ENCODE results near the gene UGP2.
A peak's percentile ranks its signal among the peaks of the same experiment; 100 is the strongest.

Gene UGP2

DNA sequence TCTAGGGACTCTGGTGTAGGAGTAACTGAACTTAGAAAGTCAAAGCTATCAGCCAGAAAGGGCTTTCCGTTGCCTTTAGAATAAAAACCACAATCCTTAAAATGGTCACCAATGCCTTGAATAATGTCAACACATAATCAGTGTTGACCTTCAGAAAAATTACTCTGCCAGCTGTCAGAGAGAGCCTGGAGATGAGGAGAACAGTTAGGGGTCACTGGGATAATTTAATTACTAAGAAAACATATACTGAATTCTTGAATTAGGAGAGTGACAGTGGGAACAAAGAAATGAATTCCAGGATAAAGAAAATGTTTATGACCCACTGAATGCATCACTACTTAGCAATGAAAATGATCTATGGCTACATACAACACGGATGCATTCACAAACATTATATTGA lies 23.4 kb upstream of the UGP2 start:
- H3K27me3 ChIP-seq (ENCODE audit: insufficient read depth, poor library complexity, severe bottlenecking), result no peaks in the 10 kb centered on the region
- TF ChIP-seq GABPA (IDR thresholded peaks at IDR 0.05; ENCODE audit: low read depth), result no peak
- no peak for TF ChIP-seq REST (IDR thresholded peaks at IDR 0.05; ENCODE audit: insufficient replicate concordance, low read depth)
- TF ChIP-seq SPI1 (IDR thresholded peaks at IDR 0.05; ENCODE audit: borderline replicate concordance, low read depth), result no peak
- TF ChIP-seq, protein P1, sequence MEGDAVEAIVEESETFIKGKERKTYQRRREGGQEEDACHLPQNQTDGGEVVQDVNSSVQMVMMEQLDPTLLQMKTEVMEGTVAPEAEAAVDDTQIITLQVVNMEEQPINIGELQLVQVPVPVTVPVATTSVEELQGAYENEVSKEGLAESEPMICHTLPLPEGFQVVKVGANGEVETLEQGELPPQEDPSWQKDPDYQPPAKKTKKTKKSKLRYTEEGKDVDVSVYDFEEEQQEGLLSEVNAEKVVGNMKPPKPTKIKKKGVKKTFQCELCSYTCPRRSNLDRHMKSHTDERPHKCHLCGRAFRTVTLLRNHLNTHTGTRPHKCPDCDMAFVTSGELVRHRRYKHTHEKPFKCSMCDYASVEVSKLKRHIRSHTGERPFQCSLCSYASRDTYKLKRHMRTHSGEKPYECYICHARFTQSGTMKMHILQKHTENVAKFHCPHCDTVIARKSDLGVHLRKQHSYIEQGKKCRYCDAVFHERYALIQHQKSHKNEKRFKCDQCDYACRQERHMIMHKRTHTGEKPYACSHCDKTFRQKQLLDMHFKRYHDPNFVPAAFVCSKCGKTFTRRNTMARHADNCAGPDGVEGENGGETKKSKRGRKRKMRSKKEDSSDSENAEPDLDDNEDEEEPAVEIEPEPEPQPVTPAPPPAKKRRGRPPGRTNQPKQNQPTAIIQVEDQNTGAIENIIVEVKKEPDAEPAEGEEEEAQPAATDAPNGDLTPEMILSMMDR (IDR thresholded peaks at IDR 0.05; ENCODE audit: insufficient read depth, low read length), result no peak
- no peak for TF ChIP-seq POLR2AphosphoS5 (IDR thresholded peaks at IDR 0.05; ENCODE audit: low read depth)

DNA sequence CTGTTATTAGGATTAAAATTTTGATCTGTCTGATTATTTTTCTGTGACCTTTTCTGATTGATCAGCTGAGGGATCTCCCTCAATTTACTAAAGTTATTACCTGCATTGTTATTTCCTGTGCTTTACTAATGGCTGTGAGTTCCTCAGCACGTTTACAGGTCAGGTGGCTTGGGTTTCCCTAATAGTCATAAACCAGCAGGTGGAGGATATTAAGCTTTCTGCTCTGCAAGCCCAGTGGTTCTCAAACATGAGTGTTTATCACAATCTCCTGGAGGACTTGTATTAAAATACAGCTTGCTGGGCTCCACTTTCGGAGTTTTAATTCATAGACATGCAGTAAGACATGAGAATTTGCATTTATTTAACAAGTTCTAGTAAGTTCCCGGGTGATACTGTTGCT lies 22.4 kb upstream of the UGP2 start:
- H3K27me3 ChIP-seq (ENCODE audit: insufficient read depth, poor library complexity, severe bottlenecking), result no peaks in the 10 kb centered on the region
- DNase-seq (ENCODE audit: low read depth in 1 of 2, low spot score in 1 of 2), result no peak
- TF ChIP-seq, protein P1 (IDR thresholded peaks at IDR 0.05; ENCODE audit: insufficient read depth, low read length), result no peak
- TF ChIP-seq REST (IDR thresholded peaks at IDR 0.05; ENCODE audit: insufficient replicate concordance, low read depth) (no peak), POLR2AphosphoS5 (IDR thresholded peaks at IDR 0.05; ENCODE audit: low read depth) (no peak), SPI1 (IDR thresholded peaks at IDR 0.05; ENCODE audit: borderline replicate concordance, low read depth) (no peak), GABPA (IDR thresholded peaks at IDR 0.05; ENCODE audit: low read depth) (no peak)
- peak overlapping the region; percentile 66 for H3K27ac ChIP-seq (replicated peaks)
- H3K4me3 ChIP-seq (replicated peaks; ENCODE audit: insufficient read depth, low read length), result no peak overlapping the region

More for the DNA sequence above, 23.4 kb upstream of the UGP2 start:
- no peak for DNase-seq (ENCODE audit: low read depth in 1 of 2, low spot score in 1 of 2)
- no peak overlapping the region for H3K4me3 ChIP-seq (replicated peaks; ENCODE audit: insufficient read depth, low read length)
- no peak overlapping the region for H3K27ac ChIP-seq (replicated peaks)

- H3K27ac ChIP-seq (replicated peaks), result peak overlapping the region; percentile 66
- H3K27me3 ChIP-seq (ENCODE audit: insufficient read depth, poor library complexity, severe bottlenecking), result no peaks in the 10 kb centered on the region
- no peak overlapping the region for H3K4me3 ChIP-seq (replicated peaks; ENCODE audit: insufficient read depth, low read length)
- DNase-seq (ENCODE audit: low read depth in 1 of 2, low spot score in 1 of 2), result peak in 1 of 2 experiments; percentile 62
- TF ChIP-seq GABPA (IDR thresholded peaks at IDR 0.05; ENCODE audit: low read depth) (no peak), POLR2AphosphoS5 (IDR thresholded peaks at IDR 0.05; ENCODE audit: low read depth) (peak; percentile 17; the same call in 1 of the 2 replicates), REST (IDR thresholded peaks at IDR 0.05; ENCODE audit: insufficient replicate concordance, low read depth) (no peak), SPI1 (IDR thresholded peaks at IDR 0.05; ENCODE audit: borderline replicate concordance, low read depth) (no peak)
- TF ChIP-seq, protein P1 (IDR thresholded peaks at IDR 0.05; ENCODE audit: insufficient read depth, low read length), result no peak
Measured at GRCh38 chr2:63819765-63820717, 21.7 kb upstream of the UGP2 start.

Measured in HL-60 (cell line).